Peyer's patch (tissue), 4 donors: ENCODE data around the gene FAM193A. TPM values are rescaled to one million over a fixed set of nuclear protein-coding genes. Genes with fewer than 3 reads are reported as not detected.
"Not testable (repeated sequence)": the region's sequence is repeated elsewhere in the genome, so short reads cannot be mapped to it uniquely, and the experiment has no call there.

Source experiments
- DNase-seq, 3 donors: peaks; one replicate each; pipeline ENCODE4 v3.0.0-alpha.2; 2017 to 2019
- H3K27ac ChIP-seq, 4 donors: fragments of 200-600 bp; sonication (generic); one replicate each; pipeline ENCODE4 v1.5.1; 2016 to 2019
- H3K27me3 ChIP-seq, 2 donors: fragments of 200-600 bp; sonication (generic); one replicate each; pipeline ENCODE4 v1.5.1; 2019
- H3K36me3 ChIP-seq, 3 donors: fragments of 200-600 bp; sonication (generic); one replicate each; pipeline ENCODE4 v1.5.1; 2016 to 2019
- H3K4me1 ChIP-seq, 4 donors: fragments of 200-600 bp; sonication (generic); one replicate each; pipeline ENCODE4 v1.5.1; 2016 to 2019
- H3K4me3 ChIP-seq, 4 donors: fragments of 200-600 bp; sonication (generic); 1 replicate in 3 of 4; 2 replicates in 1 of 4; pipeline ENCODE4 v1.5.1; 2016 to 2019; ENCODE audit warnings: mild to moderate bottlenecking in 1 of 4
- H3K9me3 ChIP-seq, 4 donors: fragments of 200-600 bp; sonication (generic); one replicate each; pipeline ENCODE4 v1.5.1; 2016 to 2019; ENCODE audit warnings: mild to moderate bottlenecking in 1 of 4
- CTCF ChIP-seq, 6 experiments: fragments of 450-650 bp in 4 of 6; fragments of 200-600 bp in 2 of 6; sonication (generic) in 1 of 6; IDR thresholded peaks; one replicate each; pipeline ENCODE4 v1.5.1; 2017 to 2019; ENCODE audit warnings: antibody characterized with exemption in 6 of 6, mild to moderate bottlenecking in 3 of 6, moderate library complexity in 1 of 6
- POLR2A ChIP-seq, 2 donors: fragments of 450-650 bp; IDR thresholded peaks; one replicate each; pipeline ENCODE4 v1.5.1; 2017; ENCODE audit warnings: antibody characterized with exemption in 2 of 2, mild to moderate bottlenecking in 2 of 2, moderate library complexity in 2 of 2
- total RNA-seq, 4 donors: library from RNA; depleted of rRNA; stranded (reverse); fragments of >200 nt; gene quantifications; one replicate each; pipeline ENCODE4 v1.1.0, GENCODE V29; 2016

FAM193A gene
- total RNA-seq, 4 donors from 2014 or later = 38.2 to 77.6 (median 51.2) TPM

- Histone ChIP-seq H3K4me1 (peaks cover 7 to 55% (median 9%) of the 10 kb centered on the region in 4 donors), H3K4me3 (peak overlapping the region in 3 of 4 donors; percentile 65 to 97 (median 93)), H3K9me3 (no peaks in the 10 kb centered on the region), H3K27me3 (no peaks in the 10 kb centered on the region), H3K27ac (peak overlapping the region; percentile 61 to 99 (median 90)), H3K36me3 (no peaks in the 10 kb centered on the region)
- DNase-seq = no peak
- TF ChIP-seq POLR2A (IDR thresholded peaks at IDR 0.05) = no peak
- TF ChIP-seq CTCF (IDR thresholded peaks at IDR 0.05) = no peak
These were observed 220.4 kb downstream of the FAM193A start for GRCh38 chr4:2756691-2757350.

- no peak overlapping the region for H3K27ac ChIP-seq
- TF ChIP-seq POLR2A (IDR thresholded peaks at IDR 0.05) = no peak
- no peak for TF ChIP-seq CTCF (IDR thresholded peaks at IDR 0.05)
These were observed 221.0 kb downstream of the FAM193A start for GRCh38 chr4:2757426-2757825.

GRCh38 chr4:2761035-2761923 is 224.8 kb downstream of the FAM193A start:
- no peaks in the 10 kb centered on the region for H3K9me3 ChIP-seq
- H3K27me3 ChIP-seq = no peaks in the 10 kb centered on the region
- peaks cover 0 to 35% (median 7%) of the 10 kb centered on the region in 4 donors for H3K4me1 ChIP-seq
- H3K36me3 ChIP-seq = no peaks in the 10 kb centered on the region
- H3K4me3 ChIP-seq = peak overlapping the region in 2 of 4 donors; percentile 34 to 42
- DNase-seq = peak in 2 of 3 donors; percentile 92
- TF ChIP-seq POLR2A (IDR thresholded peaks at IDR 0.05) (peak; percentile 66 to 85), CTCF (IDR thresholded peaks at IDR 0.05) (peak in 3 of 6 experiments; percentile 46 to 58 (median 56))
- peak overlapping the region in 3 of 4 donors; percentile 93 to 99 (median 99) for H3K27ac ChIP-seq

More at GRCh38 chr4:2757426-2757825, 221.0 kb downstream of the FAM193A start:
- Histone ChIP-seq H3K4me3 (no peak overlapping the region), H3K36me3 (no peaks in the 10 kb centered on the region), H3K27me3 (no peaks in the 10 kb centered on the region), H3K9me3 (no peaks in the 10 kb centered on the region), H3K4me1 (peaks cover 7 to 52% (median 9%) of the 10 kb centered on the region in 4 donors)
- DNase-seq = no peak

DNA sequence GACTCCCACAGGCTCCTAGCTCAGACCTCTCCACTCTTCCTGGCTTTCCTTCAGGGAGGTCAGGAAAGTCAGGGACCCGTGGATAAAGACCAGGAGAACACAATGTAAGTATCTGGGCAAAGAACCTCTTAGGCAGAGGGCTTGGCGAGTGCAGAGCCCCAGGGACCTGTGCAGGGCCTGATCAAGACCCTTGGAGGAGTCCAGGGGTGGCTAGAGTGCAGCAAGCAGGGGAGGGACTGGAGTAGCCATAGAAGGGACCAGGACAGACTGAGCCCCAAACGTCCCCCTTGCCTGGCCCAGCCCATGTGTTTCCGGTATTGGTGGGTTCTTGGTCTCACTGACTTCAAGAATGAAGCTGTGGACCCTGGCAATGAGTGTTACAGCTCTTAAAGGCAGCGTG is 225.6 kb downstream of the FAM193A start:
- peak overlapping the region in 3 of 4 donors; percentile 93 to 99 (median 99) for H3K27ac ChIP-seq
- no peaks in the 10 kb centered on the region for H3K9me3 ChIP-seq
- no peaks in the 10 kb centered on the region for H3K27me3 ChIP-seq
- peak in 1 of 3 donors; percentile 57 for DNase-seq
- TF ChIP-seq POLR2A (IDR thresholded peaks at IDR 0.05) = no peak
- TF ChIP-seq CTCF (IDR thresholded peaks at IDR 0.05) = no peak
- H3K4me3 ChIP-seq = peak overlapping the region in 2 of 4 donors; percentile 34 to 42
- no peaks in the 10 kb centered on the region for H3K36me3 ChIP-seq
- H3K4me1 ChIP-seq = peaks cover 0 to 29% (median 7%) of the 10 kb centered on the region in 4 donors

DNA sequence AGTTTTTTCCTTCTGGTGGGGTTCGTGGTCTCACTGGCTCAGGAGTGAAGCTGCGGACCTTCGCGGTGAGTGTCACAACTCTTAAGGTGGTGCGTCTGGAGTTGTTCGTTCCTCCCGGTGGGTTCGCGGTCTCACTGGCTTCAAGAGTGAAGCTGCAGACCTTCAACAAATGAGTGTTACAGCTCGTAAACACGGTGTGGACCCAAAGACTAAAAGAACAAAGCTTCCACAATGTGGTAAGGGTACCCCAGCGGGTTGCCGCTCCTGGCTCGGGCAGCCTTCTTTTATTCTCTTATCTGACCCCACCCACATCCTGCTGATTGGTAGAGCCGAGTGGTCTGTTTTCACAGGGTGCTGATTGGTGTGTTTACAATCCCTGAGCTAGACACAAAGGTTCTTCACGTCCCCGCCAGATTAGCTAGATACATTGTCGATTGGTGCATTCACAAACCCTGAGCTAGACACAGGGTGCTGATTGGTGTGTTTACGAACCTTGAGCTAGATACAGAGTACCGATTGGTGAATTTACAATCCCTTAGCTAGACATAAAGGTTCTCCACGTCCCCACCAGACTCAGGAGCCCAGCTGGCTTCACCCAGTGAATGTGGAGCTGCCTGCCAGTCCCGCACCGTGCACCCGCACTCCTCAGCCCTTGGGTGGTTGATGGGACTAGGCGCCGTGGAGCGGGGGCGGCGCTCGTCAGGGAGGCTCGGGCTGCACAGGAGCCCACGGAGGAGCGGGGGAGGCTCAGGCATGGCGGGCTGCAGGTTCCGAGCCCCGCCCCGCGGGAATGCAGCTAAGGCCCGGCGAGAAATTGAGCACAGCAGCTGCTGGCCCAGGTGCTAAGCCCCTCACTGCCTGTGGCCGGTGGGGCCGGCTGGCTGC is 226.3 kb downstream of the FAM193A start:
- H3K4me1 ChIP-seq = peaks cover 0 to 28% (median 7%) of the 10 kb centered on the region in 4 donors
- DNase-seq = peak in 1 of 3 donors; percentile 49
- peak overlapping the region in 3 of 4 donors; percentile 93 to 99 (median 99) for H3K27ac ChIP-seq
- H3K36me3 ChIP-seq, H3K9me3 ChIP-seq, H3K27me3 ChIP-seq: not testable (repeated sequence)
- H3K4me3 ChIP-seq = peak overlapping the region in 2 of 4 donors; percentile 34 to 42
